ENCODE results near the gene CDH2. TPM values are rescaled to one million over a fixed set of nuclear protein-coding genes. Genes with fewer than 3 reads are reported as not detected.

CDH2 gene
- total RNA-seq, 1 experiment from 2014 or later: 42.3 TPM

- no peaks in the 10 kb centered on the region for H3K27me3 ChIP-seq (ENCODE audit: control insufficient read depth, insufficient read depth, low read length)
- BruUV-seq (replicated peaks): no TSS peak
- no peaks in the 10 kb centered on the region for H3K36me3 ChIP-seq (ENCODE audit: control insufficient read depth, insufficient read depth, low read length)
- ATAC-seq (no peak), DNase-seq (ENCODE audit: low read depth, low spot score) (no peak)
- intact Hi-C loops (cut with micrococcal nuclease; ENCODE audit: unreplicated experiment) (no loop called here), in situ Hi-C loops (cut with HindIII; ENCODE audit: low pct_unique_long_range_greater_than_20kb, low sequenced_read_pairs) (no loop called here)
- POLR2A ChIA-PET: no interaction called here
- no peak for TF ChIP-seq REST (IDR thresholded peaks at IDR 0.05; ENCODE audit: insufficient read depth in 1 of 2, low read depth in 2 of 2, low read length in 1 of 2)
- TF ChIP-seq POLR2AphosphoS5 (IDR thresholded peaks at IDR 0.05; ENCODE audit: low read depth, low read length): no peak
- TF ChIP-seq TCF7L2 (IDR thresholded peaks at IDR 0.05; ENCODE audit: low read depth, low read length): no peak
- TF ChIP-seq SIN3A (IDR thresholded peaks at IDR 0.05; ENCODE audit: borderline replicate concordance, insufficient read depth, low read depth, low read length): no peak
- TF ChIP-seq CTCF (IDR thresholded peaks at IDR 0.05): no peak
- no peaks in the 10 kb centered on the region for H3K9me3 ChIP-seq (ENCODE audit: control insufficient read depth, insufficient read depth, low read depth, low read length)
- CTCF ChIA-PET: no interaction called here
- H3K4me3 ChIP-seq (ENCODE audit: low read depth in 2 of 2, low read length in 2 of 2): no peak overlapping the region
- no peaks in the 10 kb centered on the region; the same call in 1 of the 2 replicates for H3K4me1 ChIP-seq (ENCODE audit: control insufficient read depth, insufficient read depth, low read length)
- no peak overlapping the region for H3K27ac ChIP-seq (ENCODE audit: low read length)
Measured at GRCh38 chr18:28078849-28079248, 98.1 kb downstream of the CDH2 start.

GRCh38 chr18:28078298-28078697, 98.6 kb downstream of the CDH2 start:
- BruUV-seq (replicated peaks): no TSS peak
- CTCF ChIA-PET: no interaction called here
- H3K27me3 ChIP-seq (ENCODE audit: control insufficient read depth, insufficient read depth, low read length): no peaks in the 10 kb centered on the region
- intact Hi-C loops (cut with micrococcal nuclease; ENCODE audit: unreplicated experiment): no loop called here
- ATAC-seq (no peak), DNase-seq (ENCODE audit: low read depth, low spot score) (no peak)
- H3K9me3 ChIP-seq (ENCODE audit: control insufficient read depth, insufficient read depth, low read depth, low read length): no peaks in the 10 kb centered on the region
- H3K4me1 ChIP-seq (ENCODE audit: control insufficient read depth, insufficient read depth, low read length): no peaks in the 10 kb centered on the region; the same call in 1 of the 2 replicates
- no peaks in the 10 kb centered on the region for H3K36me3 ChIP-seq (ENCODE audit: control insufficient read depth, insufficient read depth, low read length)
- no peak overlapping the region for H3K27ac ChIP-seq (ENCODE audit: low read length)
- in situ Hi-C loops (cut with HindIII; ENCODE audit: low pct_unique_long_range_greater_than_20kb, low sequenced_read_pairs): no loop called here
- POLR2A ChIA-PET: no interaction called here
- H3K4me3 ChIP-seq (ENCODE audit: low read depth in 2 of 2, low read length in 2 of 2): no peak overlapping the region
- TF ChIP-seq CTCF (IDR thresholded peaks at IDR 0.05): no peak

GRCh38 chr18:28075501-28075900, 101.4 kb downstream of the CDH2 start:
- BruUV-seq (replicated peaks): no TSS peak
- no peak overlapping the region for H3K4me3 ChIP-seq (ENCODE audit: low read depth in 2 of 2, low read length in 2 of 2)
- H3K9me3 ChIP-seq (ENCODE audit: control insufficient read depth, insufficient read depth, low read depth, low read length): no peaks in the 10 kb centered on the region
- ATAC-seq (no peak), DNase-seq (ENCODE audit: low read depth, low spot score) (no peak)
- no peaks in the 10 kb centered on the region for H3K27me3 ChIP-seq (ENCODE audit: control insufficient read depth, insufficient read depth, low read length)
- intact Hi-C loops (cut with micrococcal nuclease; ENCODE audit: unreplicated experiment): no loop called here
- POLR2A ChIA-PET: no interaction called here
- H3K36me3 ChIP-seq (ENCODE audit: control insufficient read depth, insufficient read depth, low read length): no peaks in the 10 kb centered on the region
- in situ Hi-C loops (cut with HindIII; ENCODE audit: low pct_unique_long_range_greater_than_20kb, low sequenced_read_pairs): no loop called here
- no peaks in the 10 kb centered on the region; the same call in 1 of the 2 replicates for H3K4me1 ChIP-seq (ENCODE audit: control insufficient read depth, insufficient read depth, low read length)
- CTCF ChIA-PET: no interaction called here
- no peak for TF ChIP-seq REST (IDR thresholded peaks at IDR 0.05; ENCODE audit: insufficient read depth in 1 of 2, low read depth in 2 of 2, low read length in 1 of 2)
- TF ChIP-seq SIN3A (IDR thresholded peaks at IDR 0.05; ENCODE audit: borderline replicate concordance, insufficient read depth, low read depth, low read length): no peak
- no peak for TF ChIP-seq POLR2AphosphoS5 (IDR thresholded peaks at IDR 0.05; ENCODE audit: low read depth, low read length)
- TF ChIP-seq TCF7L2 (IDR thresholded peaks at IDR 0.05; ENCODE audit: low read depth, low read length): no peak
- TF ChIP-seq CTCF (IDR thresholded peaks at IDR 0.05): no peak
- H3K27ac ChIP-seq (ENCODE audit: low read length): no peak overlapping the region
